T-helper 1 cell treated with Interleukin-12 subunit alpha and Interleukin-12 subunit beta and Interleukin-4 antibody, amounts not matched to agents 30 μg/mL and 1 μg/mL, for 36 hours (primary cell): Measurements from ENCODE around the gene DFFA.
"Not testable (repeated sequence)": the region's sequence is repeated elsewhere in the genome, so short reads cannot be mapped to it uniquely, and the experiment has no call there.

Experiments
- H3K27ac Mint-ChIP-seq: one replicate; pipeline ENCODE4 v1.8.0; 2021; ENCODE audit warnings: mild to moderate bottlenecking, mixed read lengths
- H3K27me3 Mint-ChIP-seq: one replicate; pipeline ENCODE4 v1.8.0; 2021; ENCODE audit warnings: low read depth, mixed read lengths
- H3K36me3 Mint-ChIP-seq: one replicate; pipeline ENCODE4 v1.8.0; 2021; ENCODE audit warnings: low read depth, mixed read lengths
- H3K4me1 Mint-ChIP-seq: one replicate; pipeline ENCODE4 v1.8.0; 2021; ENCODE audit warnings: low read depth, mixed read lengths
- H3K4me3 Mint-ChIP-seq: one replicate; pipeline ENCODE4 v1.8.0; 2021; ENCODE audit warnings: mild to moderate bottlenecking, moderate library complexity, mixed read lengths
- H3K9me3 Mint-ChIP-seq: one replicate; pipeline ENCODE4 v1.8.0; 2021; ENCODE audit warnings: mixed read lengths

Gene DFFA

GRCh38 chr1:10457462-10457861, 14.9 kb downstream of the DFFA start:
- peak overlapping the region; percentile 49 for H3K27ac Mint-ChIP-seq
- H3K36me3 Mint-ChIP-seq, H3K9me3 Mint-ChIP-seq, H3K4me1 Mint-ChIP-seq, H3K27me3 Mint-ChIP-seq, H3K4me3 Mint-ChIP-seq: not testable (repeated sequence)

- Mint-ChIP-seq H3K27ac (peak overlapping the region; percentile 64), H3K27me3 (peaks cover under 1% of the 10 kb centered on the region), H3K36me3 (peaks cover 3% of the 10 kb centered on the region), H3K4me1 (peaks cover 3% of the 10 kb centered on the region), H3K9me3 (no peaks in the 10 kb centered on the region), H3K4me3 (no peak overlapping the region)
These were observed 15.7 kb downstream of the DFFA start for GRCh38 chr1:10456661-10457060.

GRCh38 chr1:10456048-10456447, 16.3 kb downstream of the DFFA start:
- Mint-ChIP-seq H3K27ac (no peak overlapping the region), H3K36me3 (peaks cover 1% of the 10 kb centered on the region), H3K4me1 (peaks cover 3% of the 10 kb centered on the region), H3K27me3 (peaks cover 3% of the 10 kb centered on the region), H3K4me3 (no peak overlapping the region), H3K9me3 (no peaks in the 10 kb centered on the region)

GRCh38 chr1:10451287-10451686, 21.0 kb downstream of the DFFA start:
- no peaks in the 10 kb centered on the region for H3K9me3 Mint-ChIP-seq

DNA sequence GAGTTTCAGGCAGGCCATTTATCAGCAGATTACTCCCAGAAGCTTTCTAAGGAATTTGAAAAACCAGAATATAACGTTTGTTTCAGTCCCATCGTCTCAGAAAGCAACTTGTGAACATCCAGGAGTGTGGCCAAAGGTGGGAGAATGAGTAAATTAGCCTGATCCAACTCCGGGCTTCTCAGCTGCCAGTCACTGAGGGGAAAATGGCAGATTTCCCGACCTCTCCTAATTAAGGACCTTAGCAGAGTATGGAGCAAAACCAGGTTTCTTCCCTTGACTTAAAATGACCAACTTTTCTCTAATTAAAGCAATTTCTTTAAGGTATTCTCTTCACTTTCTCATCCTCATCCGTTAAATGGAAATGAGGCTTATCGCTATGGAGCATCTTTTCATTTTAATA, 21.5 kb downstream of the DFFA start:
- no peaks in the 10 kb centered on the region for H3K9me3 Mint-ChIP-seq
- H3K4me3 Mint-ChIP-seq, result no peak overlapping the region
- H3K27me3 Mint-ChIP-seq, result peaks cover 3% of the 10 kb centered on the region
- no peak overlapping the region for H3K27ac Mint-ChIP-seq
- no peaks in the 10 kb centered on the region for H3K36me3 Mint-ChIP-seq
- H3K4me1 Mint-ChIP-seq, result no peaks in the 10 kb centered on the region

More at GRCh38 chr1:10451287-10451686, 21.0 kb downstream of the DFFA start:
- no peak overlapping the region for H3K4me3 Mint-ChIP-seq
- H3K4me1 Mint-ChIP-seq, result no peaks in the 10 kb centered on the region
- no peak overlapping the region for H3K27ac Mint-ChIP-seq
- peaks cover 3% of the 10 kb centered on the region for H3K27me3 Mint-ChIP-seq
- no peaks in the 10 kb centered on the region for H3K36me3 Mint-ChIP-seq

- Mint-ChIP-seq H3K27ac (no peak overlapping the region), H3K27me3 (peaks cover 3% of the 10 kb centered on the region), H3K4me3 (no peak overlapping the region), H3K36me3 (no peaks in the 10 kb centered on the region), H3K4me1 (no peaks in the 10 kb centered on the region), H3K9me3 (no peaks in the 10 kb centered on the region)
These were observed 22.0 kb downstream of the DFFA start for GRCh38 chr1:10450156-10450814.

- no peaks in the 10 kb centered on the region for H3K4me1 Mint-ChIP-seq
- H3K9me3 Mint-ChIP-seq, result no peaks in the 10 kb centered on the region
- no peaks in the 10 kb centered on the region for H3K36me3 Mint-ChIP-seq
- H3K27me3 Mint-ChIP-seq, result peaks cover 3% of the 10 kb centered on the region
- no peak within 1 kb of the TSS for H3K27ac Mint-ChIP-seq
- no peak within 1 kb of the TSS for H3K4me3 Mint-ChIP-seq
These were observed 22.6 kb downstream of the DFFA start, which contains the start of gene CORT for GRCh38 chr1:10449751-10450150. CORT (plus strand) TSS chr1:10450031; CDS start chr1:10450224, 193 bp downstream.

- Mint-ChIP-seq H3K36me3 (no peaks in the 10 kb centered on the region), H3K27me3 (peaks cover 3% of the 10 kb centered on the region), H3K4me3 (no peak overlapping the region), H3K9me3 (no peaks in the 10 kb centered on the region), H3K4me1 (no peaks in the 10 kb centered on the region), H3K27ac (no peak overlapping the region)
These were observed 25.4 kb downstream of the DFFA start for GRCh38 chr1:10446790-10447422.

GRCh38 chr1:10444795-10445397, 27.4 kb downstream of the DFFA start:
- H3K27me3 Mint-ChIP-seq, result no peaks in the 10 kb centered on the region
- H3K27ac Mint-ChIP-seq, result no peak overlapping the region
- H3K4me1 Mint-ChIP-seq, result no peaks in the 10 kb centered on the region
- no peaks in the 10 kb centered on the region for H3K36me3 Mint-ChIP-seq
- H3K9me3 Mint-ChIP-seq, result no peaks in the 10 kb centered on the region
- no peak overlapping the region for H3K4me3 Mint-ChIP-seq

DNA sequence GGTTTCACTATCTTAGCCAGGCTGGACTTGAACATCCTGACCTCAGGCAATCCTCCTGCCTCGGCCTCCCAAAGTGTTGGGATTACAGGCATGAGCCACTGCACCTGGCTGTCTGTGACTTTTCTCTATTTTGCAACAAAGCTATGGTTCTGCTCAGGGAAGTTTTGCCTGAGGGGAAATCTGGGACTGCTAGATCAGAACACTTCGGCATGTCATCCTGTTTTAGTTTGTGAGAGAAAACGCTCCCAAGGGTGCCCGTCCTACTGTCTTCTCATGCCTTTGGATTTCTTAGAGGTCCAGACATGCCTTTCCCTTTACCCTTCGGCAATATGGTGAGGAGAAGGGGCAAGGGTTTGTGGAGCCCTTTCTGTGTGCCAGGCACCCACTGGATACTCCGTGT, 28.1 kb downstream of the DFFA start:
- H3K9me3 Mint-ChIP-seq, result no peaks in the 10 kb centered on the region
- H3K27me3 Mint-ChIP-seq, result no peaks in the 10 kb centered on the region
- H3K4me1 Mint-ChIP-seq, result no peaks in the 10 kb centered on the region
- no peak overlapping the region for H3K4me3 Mint-ChIP-seq
- H3K27ac Mint-ChIP-seq, result no peak overlapping the region
- no peaks in the 10 kb centered on the region for H3K36me3 Mint-ChIP-seq

- no peaks in the 10 kb centered on the region for H3K36me3 Mint-ChIP-seq
- no peaks in the 10 kb centered on the region for H3K9me3 Mint-ChIP-seq
- no peak overlapping the region for H3K4me3 Mint-ChIP-seq
- peaks cover 3% of the 10 kb centered on the region for H3K4me1 Mint-ChIP-seq
- no peaks in the 10 kb centered on the region for H3K27me3 Mint-ChIP-seq
- no peak overlapping the region for H3K27ac Mint-ChIP-seq
These were observed 31.5 kb downstream of the DFFA start for GRCh38 chr1:10440794-10441193.

DNA sequence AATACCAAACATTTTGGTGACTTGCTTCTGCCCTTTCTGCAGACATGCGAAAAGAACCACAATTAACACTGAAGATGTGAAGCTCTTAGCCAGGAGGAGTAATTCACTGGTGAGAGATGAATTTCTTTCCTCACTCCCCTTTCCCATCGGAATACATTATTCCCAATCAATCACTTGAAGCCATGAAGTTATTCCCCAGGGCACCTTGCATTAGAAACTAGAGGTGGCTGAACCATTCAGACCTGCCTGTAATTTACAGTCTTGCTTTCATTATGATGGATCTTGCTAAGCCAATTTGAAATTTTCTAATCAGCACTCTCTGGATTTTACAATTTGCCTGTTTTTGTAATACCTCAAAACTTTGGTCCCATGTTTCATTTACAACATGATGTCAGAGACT, 32.0 kb downstream of the DFFA start:
- Mint-ChIP-seq H3K9me3 (no peaks in the 10 kb centered on the region), H3K36me3 (no peaks in the 10 kb centered on the region), H3K4me1 (peaks cover 3% of the 10 kb centered on the region), H3K27me3 (no peaks in the 10 kb centered on the region), H3K27ac (no peak overlapping the region), H3K4me3 (no peak overlapping the region)

GRCh38 chr1:10438677-10439163, 33.6 kb downstream of the DFFA start:
- Mint-ChIP-seq H3K9me3 (no peaks in the 10 kb centered on the region), H3K27me3 (no peaks in the 10 kb centered on the region)

GRCh38 chr1:10437052-10437451, 35.3 kb downstream of the DFFA start:
- H3K27ac Mint-ChIP-seq, result no peak overlapping the region
- H3K27me3 Mint-ChIP-seq, result no peaks in the 10 kb centered on the region
- peaks cover 4% of the 10 kb centered on the region for H3K4me1 Mint-ChIP-seq
- no peaks in the 10 kb centered on the region for H3K36me3 Mint-ChIP-seq
- H3K4me3 Mint-ChIP-seq, result no peak overlapping the region
- H3K9me3 Mint-ChIP-seq, result no peaks in the 10 kb centered on the region

More at GRCh38 chr1:10438677-10439163, 33.6 kb downstream of the DFFA start:
- H3K4me1 Mint-ChIP-seq, result peaks cover 3% of the 10 kb centered on the region
- H3K27ac Mint-ChIP-seq, result no peak overlapping the region
- H3K4me3 Mint-ChIP-seq, result no peak overlapping the region
- no peaks in the 10 kb centered on the region for H3K36me3 Mint-ChIP-seq

- Mint-ChIP-seq H3K4me3 (no peak overlapping the region), H3K36me3 (no peaks in the 10 kb centered on the region), H3K27ac (no peak overlapping the region), H3K27me3 (no peaks in the 10 kb centered on the region), H3K4me1 (peaks cover 19% of the 10 kb centered on the region), H3K9me3 (no peaks in the 10 kb centered on the region)
These were observed 37.7 kb downstream of the DFFA start for GRCh38 chr1:10434590-10434989.
